Measurements from ENCODE around the gene NSD2.
"Not testable (repeated sequence)": the region's sequence is repeated elsewhere in the genome, so short reads cannot be mapped to it uniquely, and the experiment has no call there.

Gene NSD2

GRCh38 chr4:1870578-1871443, at the start of gene NSD2:
Gene NSD2 (plus strand): TSS chr4:1871393. CDS start chr4:1900655, 29,262 bp downstream.
- DNase-seq (ENCODE audit: low read depth, low spot score) = peak; percentile 72

GRCh38 chr4:1821679-1822567, 49.3 kb upstream of the NSD2 start:
- DNase-seq (ENCODE audit: low read depth, low spot score) = no peak

- no peak for DNase-seq (ENCODE audit: low read depth, low spot score)
These were observed 48.3 kb upstream of the NSD2 start for GRCh38 chr4:1822568-1823544.

- no peak for DNase-seq (ENCODE audit: low read depth, low spot score)
These were observed 47.7 kb upstream of the NSD2 start for GRCh38 chr4:1823545-1823932.

- DNase-seq (ENCODE audit: low read depth, low spot score) = no peak
These were observed 46.4 kb upstream of the NSD2 start for GRCh38 chr4:1824746-1825145.

- no peak for DNase-seq (ENCODE audit: low read depth, low spot score)
These were observed 45.9 kb upstream of the NSD2 start for GRCh38 chr4:1825326-1825725.

- DNase-seq (ENCODE audit: low read depth, low spot score) = no peak
These were observed 44.5 kb upstream of the NSD2 start for GRCh38 chr4:1826531-1827350.

GRCh38 chr4:1830234-1830633, 41.0 kb upstream of the NSD2 start:
- no peak for DNase-seq (ENCODE audit: low read depth, low spot score)

GRCh38 chr4:1830642-1831228, 40.5 kb upstream of the NSD2 start:
- no peak for DNase-seq (ENCODE audit: low read depth, low spot score)

GRCh38 chr4:1831331-1831730, 39.9 kb upstream of the NSD2 start:
- no peak for DNase-seq (ENCODE audit: low read depth, low spot score)

GRCh38 chr4:1832690-1833089, 38.5 kb upstream of the NSD2 start:
- DNase-seq (ENCODE audit: low read depth, low spot score) = no peak

- DNase-seq (ENCODE audit: low read depth, low spot score) = no peak
These were observed 37.7 kb upstream of the NSD2 start for GRCh38 chr4:1833307-1834046.

- DNase-seq (ENCODE audit: low read depth, low spot score) = no peak
These were observed 37.0 kb upstream of the NSD2 start for GRCh38 chr4:1834047-1834775.

- DNase-seq (ENCODE audit: low read depth, low spot score) = not testable (repeated sequence)
These were observed 35.4 kb upstream of the NSD2 start for GRCh38 chr4:1835836-1836235.

- DNase-seq (ENCODE audit: low read depth, low spot score) = no peak
These were observed 34.5 kb upstream of the NSD2 start for GRCh38 chr4:1836650-1837049.

GRCh38 chr4:1837069-1837468, 34.1 kb upstream of the NSD2 start:
- DNase-seq (ENCODE audit: low read depth, low spot score) = no peak

GRCh38 chr4:1839282-1839681, 31.9 kb upstream of the NSD2 start:
- DNase-seq (ENCODE audit: low read depth, low spot score) = no peak

GRCh38 chr4:1841201-1841886, 29.8 kb upstream of the NSD2 start:
- DNase-seq (ENCODE audit: low read depth, low spot score) = no peak

All from smooth muscle cell of the brain vasculature (primary cell).